ENCODE results near the gene KCNN4.
A peak's percentile ranks its signal among the peaks of the same experiment; 100 is the strongest.
"Not testable (repeated sequence)": the region's sequence is repeated elsewhere in the genome, so short reads cannot be mapped to it uniquely, and the experiment has no call there.

KCNN4 gene

DNA sequence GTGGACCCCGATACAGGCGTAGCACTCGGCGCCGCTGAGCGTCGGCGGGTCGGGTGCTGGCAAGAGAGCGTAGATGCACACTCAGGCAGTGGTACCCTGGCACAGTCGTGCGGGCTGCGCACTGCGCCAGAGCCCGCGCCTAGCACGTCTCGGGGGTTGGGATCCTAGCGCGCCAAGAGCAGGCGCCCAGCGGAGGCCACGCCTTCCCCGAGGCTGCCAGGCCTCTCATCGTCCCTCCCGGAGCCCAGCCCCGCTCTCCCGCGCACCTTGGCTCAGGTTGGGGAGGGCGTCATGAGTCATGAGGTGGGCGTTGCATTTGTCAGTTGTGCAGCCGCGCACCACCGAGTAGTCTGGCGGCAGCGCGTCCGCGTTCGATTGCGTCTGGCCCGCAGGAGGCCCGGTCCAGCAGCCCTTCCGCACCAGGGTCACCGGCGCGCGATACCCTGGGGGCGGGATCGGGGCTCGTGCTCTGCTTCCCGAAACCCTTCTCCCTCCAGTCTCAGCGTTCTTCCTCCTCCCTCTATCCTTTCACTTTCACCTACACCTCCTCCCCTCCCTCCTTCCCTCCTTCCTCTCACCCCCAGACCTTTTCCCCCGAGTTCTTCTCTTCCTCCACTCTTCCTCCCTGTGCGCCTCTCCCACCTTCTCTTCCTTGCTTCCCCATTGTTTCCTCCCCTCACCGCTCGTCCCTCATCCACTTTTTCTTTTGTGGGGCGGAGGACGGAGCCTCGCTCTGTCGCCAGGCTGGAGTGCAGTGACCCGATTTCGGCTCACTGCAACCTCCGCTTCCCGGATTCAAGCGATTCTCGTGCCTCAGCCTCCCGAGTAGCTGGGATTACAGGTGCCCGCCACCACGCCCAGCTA, 18.0 kb upstream of the KCNN4 start:
- no peak for DNase-seq (ENCODE audit: low read depth)

GRCh38 chr19:43798026-43798545, 17.3 kb upstream of the KCNN4 start:
- no peak for DNase-seq (ENCODE audit: low read depth)

GRCh38 chr19:43797556-43797955, 16.8 kb upstream of the KCNN4 start:
- DNase-seq (ENCODE audit: low read depth): no peak

DNA sequence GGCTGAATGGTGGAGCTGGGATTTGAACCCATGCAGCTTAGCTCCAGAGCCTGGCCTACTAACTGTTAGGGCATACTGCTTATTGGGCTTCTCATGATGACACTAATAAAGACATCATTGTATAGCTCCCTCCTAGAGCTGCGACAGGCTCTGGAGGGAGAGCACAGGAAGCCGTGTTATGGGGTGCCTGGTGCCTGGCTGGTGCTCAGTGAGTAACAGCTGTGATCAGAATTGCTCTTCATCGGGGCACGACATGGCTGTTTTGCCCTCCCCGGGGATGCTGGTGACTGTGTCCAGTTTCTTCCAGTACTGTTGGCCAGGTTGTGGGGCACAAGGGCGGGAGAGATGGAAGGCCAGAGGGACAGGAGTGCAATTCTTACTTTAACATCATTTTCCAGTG, 16.3 kb upstream of the KCNN4 start:
- DNase-seq (ENCODE audit: low read depth): no peak

- no peak for DNase-seq (ENCODE audit: low read depth)
These were observed 9.8 kb upstream of the KCNN4 start for GRCh38 chr19:43790587-43790986.

- peak; percentile 28 for DNase-seq (ENCODE audit: low read depth)
These were observed 8.3 kb upstream of the KCNN4 start for GRCh38 chr19:43789029-43789428.

GRCh38 chr19:43786665-43787064, 5.9 kb upstream of the KCNN4 start:
- no peak for DNase-seq (ENCODE audit: low read depth)

DNA sequence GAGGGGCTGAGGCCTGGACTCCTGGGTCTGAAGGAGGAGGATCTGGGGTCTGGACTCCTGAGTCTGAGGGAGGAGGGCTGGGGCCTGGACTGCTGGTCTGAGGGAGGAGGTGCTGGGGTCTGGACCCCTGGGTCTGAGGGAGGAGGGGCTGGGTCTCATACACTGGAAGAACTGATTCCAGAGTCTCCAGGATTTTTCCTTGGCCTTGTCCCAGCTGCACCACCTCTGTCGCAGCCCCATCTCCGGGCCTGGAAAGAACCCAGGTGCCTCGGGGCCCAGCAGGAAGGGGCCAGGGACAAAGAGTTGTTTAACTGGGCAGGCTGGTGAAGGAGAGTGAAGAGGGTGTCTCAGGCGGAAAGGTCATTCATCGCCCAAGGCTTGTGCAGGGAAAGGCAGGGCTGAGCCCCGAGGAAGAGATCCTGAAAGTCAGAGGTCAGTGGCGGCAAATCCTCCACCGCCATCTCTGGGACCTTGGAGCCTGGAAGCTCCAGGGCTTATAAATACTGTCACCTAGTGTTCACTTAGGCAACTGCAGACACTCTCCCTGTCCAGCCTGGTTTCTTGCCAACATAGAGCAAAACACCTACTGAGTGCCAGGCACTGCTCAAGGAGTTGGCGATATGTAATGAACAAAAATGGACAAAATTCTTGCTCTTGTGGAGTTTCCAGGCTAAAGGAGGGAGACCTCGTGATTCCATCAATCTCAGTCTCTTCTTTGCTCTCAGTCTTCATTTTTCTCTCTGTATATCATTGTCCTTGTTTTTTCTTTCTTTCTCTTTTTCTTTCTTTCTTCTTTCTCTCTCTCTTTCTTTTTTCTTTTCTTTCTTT, 4.4 kb upstream of the KCNN4 start:
- peak; percentile 54 for DNase-seq (ENCODE audit: low read depth)

DNA sequence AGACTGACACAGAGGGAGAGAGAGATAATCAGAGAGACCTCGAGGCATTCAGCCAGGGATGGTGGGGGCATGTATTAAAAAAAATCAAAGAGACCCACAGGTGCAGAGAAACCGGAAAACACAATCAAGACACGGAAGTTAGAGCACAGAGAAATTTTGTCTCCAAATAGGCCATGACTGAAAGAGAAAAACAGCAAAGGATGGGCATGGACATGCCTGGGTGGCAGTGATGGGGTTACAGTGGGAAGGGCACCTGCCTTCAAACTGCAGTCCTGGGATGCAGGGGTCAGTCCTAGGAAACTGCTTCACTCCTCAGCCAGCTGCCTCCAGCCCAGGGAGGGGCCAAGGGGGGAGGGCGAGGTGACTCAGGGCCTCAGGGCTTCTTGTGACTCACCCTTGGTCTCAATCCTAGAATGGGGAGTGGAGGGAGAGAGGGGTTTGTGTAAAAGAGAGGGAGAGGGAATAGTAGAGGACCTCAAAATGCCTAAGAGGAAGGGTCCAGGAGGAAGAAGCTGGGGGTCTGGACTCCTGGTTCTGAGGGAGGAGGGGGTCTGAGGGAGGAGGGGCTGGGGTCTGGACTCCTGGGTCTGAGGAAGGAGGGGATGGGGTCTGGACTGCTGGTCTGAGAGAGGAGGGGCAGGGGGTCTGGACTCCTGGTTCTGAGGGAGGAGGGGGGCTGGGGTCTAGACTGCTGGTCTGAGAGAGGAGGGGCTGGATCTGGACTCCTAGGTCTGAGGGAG, 3.6 kb upstream of the KCNN4 start:
- DNase-seq (ENCODE audit: low read depth): peak; percentile 60

DNA sequence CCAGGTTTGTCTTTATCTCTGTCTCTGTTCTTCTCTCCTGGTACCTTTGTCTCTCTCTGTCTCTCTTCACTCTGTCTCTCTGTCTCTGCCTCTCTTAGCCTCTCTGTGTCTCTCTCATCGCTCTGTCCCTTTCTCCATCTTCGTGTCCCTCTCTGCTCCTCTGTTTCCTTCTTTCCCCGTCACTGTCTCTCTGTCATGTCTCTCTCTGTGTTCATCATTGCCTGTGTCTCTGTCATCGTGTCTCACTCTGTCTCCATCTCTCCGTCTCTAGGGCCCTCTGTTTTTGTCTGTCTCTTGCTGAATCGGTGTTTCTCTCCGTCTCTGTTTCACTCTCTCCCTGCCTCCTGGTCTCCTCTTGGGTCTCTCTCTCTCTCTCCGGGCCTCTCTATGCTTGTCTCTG, 2.9 kb upstream of the KCNN4 start:
- DNase-seq (ENCODE audit: low read depth): no peak

- no peak for DNase-seq (ENCODE audit: low read depth)
These were observed 2.0 kb upstream of the KCNN4 start for GRCh38 chr19:43782689-43783231.

- no peak for DNase-seq (ENCODE audit: low read depth)
These were observed 1.5 kb upstream of the KCNN4 start for GRCh38 chr19:43782311-43782660.

DNA sequence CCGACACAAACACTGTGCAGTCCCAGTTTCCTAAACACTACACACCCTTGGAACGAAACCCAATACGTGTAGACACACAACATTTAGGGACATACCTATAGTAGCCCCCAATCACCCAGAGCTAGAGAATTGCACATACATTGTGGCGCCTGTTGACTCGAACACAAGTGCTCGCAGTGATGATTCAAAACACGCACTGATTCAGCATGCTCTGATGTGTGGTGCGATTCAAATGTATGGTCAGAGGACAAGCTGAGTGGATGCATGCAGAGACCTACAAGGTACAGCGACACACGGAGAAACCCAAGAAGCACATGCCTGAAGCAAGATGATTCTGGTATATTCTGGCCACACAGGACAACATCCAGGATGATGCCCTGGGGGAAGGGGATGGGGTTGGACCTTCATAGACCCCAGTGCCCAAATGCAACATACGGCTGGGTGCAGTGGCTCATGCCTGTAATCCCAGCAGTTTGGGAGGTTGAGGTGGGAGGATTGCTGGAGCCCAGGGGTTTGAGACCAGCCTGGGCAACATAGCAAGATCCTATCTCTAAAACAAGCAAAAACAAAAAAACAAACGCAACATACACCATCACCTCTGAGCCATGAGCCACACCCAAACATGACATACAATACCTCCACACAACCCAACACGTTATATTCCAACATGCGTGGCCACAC, 997 bp upstream of the KCNN4 start:
- DNase-seq (ENCODE audit: low read depth): no peak

DNA sequence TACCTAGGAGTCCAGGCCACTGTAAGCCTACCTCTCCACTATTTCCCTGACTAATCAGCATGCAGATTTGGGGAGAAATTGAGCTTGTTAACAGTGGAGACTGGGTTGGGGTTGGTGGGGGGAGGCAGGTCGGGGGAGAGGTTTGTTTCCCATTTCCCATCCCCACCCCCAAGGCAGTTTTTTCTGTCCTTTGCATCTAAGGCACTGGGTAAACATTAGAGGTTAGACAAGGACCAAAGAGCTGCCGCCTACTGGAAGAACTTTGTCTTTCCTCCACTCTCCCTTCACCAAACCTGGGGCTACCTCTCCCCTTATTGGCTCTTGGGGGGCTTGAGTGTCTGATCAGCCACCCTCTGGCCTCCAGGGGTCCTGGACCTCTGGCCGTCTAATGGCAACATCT, 953 bp downstream of the KCNN4 start:
- DNase-seq (ENCODE audit: low read depth): no peak

- DNase-seq (ENCODE audit: low read depth): no peak
These were observed 1.5 kb downstream of the KCNN4 start for GRCh38 chr19:43779147-43779819.

DNA sequence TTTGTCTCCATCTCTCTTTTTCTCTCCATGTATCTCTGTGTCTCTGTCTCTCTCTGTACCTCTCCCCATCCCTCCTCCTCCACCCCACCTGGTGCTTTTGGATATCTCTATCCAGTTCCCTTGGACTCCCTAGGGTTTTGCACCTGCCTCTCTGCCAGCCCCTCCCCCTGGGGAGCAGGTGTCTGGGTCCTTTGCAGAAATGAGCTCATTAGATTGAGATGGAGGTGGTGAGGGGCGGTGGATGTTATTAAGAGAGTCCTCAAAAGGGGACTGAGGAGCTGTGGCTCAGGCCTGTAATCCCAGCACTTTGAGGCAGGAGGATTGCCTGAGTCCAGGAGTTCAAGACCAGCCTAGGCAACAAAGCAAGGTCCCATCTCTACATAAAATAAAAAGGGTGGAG, 2.1 kb downstream of the KCNN4 start:
- no peak for DNase-seq (ENCODE audit: low read depth)

GRCh38 chr19:43777163-43777695, 3.5 kb downstream of the KCNN4 start:
- DNase-seq (ENCODE audit: low read depth): no peak

DNA sequence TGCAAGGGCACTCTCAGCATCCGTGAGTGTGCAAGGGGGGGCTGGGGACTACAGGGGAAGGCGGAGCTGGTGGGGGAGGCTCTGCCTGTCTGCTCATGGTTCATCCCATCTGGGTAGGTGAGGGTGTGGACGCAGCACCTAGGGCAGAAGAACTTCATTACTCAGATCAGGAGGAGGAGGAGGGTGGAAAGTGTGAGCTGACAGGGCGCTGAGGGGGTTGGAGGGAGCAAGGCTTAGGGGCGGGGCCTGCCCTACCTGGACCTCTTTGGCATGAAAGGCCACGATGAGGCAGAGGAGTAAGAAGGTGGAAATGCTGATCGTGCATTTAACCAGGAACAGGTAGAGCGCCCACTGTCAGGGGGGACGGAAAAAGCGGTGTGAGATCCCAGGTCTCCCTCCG, 4.5 kb downstream of the KCNN4 start:
- DNase-seq (ENCODE audit: low read depth): no peak

DNA sequence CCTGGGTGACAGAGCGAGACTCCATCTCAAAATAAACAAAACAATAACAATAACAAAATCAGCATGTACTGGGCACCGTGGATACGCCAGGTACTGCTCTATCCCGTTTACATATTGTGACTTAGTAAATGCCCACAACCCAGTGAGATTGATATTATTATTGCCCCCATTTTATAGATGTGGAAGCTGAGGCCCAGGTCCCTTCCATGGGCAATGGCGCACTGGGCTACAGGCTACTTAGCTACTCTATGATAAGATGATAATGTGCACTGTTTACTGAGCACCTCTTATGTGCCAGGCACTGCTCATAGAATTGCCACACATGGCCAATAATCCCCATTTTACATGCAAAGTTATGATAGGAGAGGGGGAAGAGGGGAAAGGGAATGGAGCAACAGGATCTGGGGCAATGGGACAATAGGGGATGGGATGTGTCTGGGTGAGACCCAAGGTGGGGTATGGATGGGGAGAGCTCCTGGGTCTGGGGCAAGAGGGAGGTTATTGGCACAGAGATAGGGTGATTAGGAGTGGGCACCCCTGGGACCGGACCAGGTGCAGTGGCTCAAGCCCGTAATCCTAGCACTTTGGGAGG, 5.4 kb downstream of the KCNN4 start:
- no peak for DNase-seq (ENCODE audit: low read depth)

- not testable (repeated sequence) for DNase-seq (ENCODE audit: low read depth)
These were observed 5.9 kb downstream of the KCNN4 start for GRCh38 chr19:43774940-43775258.
